ENCODE results near the gene TMEM232.

The TMEM232 gene

GRCh38 chr5:110463106-110463505 lies 263.4 kb downstream of the TMEM232 start:
- Histone ChIP-seq H2BK15ac (ENCODE audit: low read depth, poor library complexity, severe bottlenecking) (no peak overlapping the region), H2BK5ac (ENCODE audit: low read depth, low read length, poor library complexity, severe bottlenecking) (no peak overlapping the region), H4K8ac (ENCODE audit: low read length) (no peak overlapping the region), H3K36me3 (ENCODE audit: control insufficient read depth in 1 of 2, insufficient read depth in 2 of 2, low read depth in 1 of 2, low read length in 2 of 2) (no peaks in the 10 kb centered on the region), H3K4me3 (ENCODE audit: insufficient read depth in 1 of 2, low read depth in 1 of 2, low read length in 2 of 2) (no peak overlapping the region), H2BK12ac (ENCODE audit: low read length in 2 of 2) (no peak overlapping the region), H3K9ac (ENCODE audit: low read length) (no peak overlapping the region), H3K4ac (ENCODE audit: low read depth in 1 of 2, low read length in 2 of 2) (no peak overlapping the region), H3K18ac (ENCODE audit: low read depth in 1 of 2, low read length in 2 of 2) (no peak overlapping the region), H3K79me1 (replicated peaks; ENCODE audit: low read length, poor library complexity, severe bottlenecking) (no peaks in the 10 kb centered on the region), H2AFZ (ENCODE audit: low read depth, low read length) (no peak overlapping the region), H3K23ac (ENCODE audit: low read length in 2 of 2) (no peak overlapping the region), H3K9me3 (ENCODE audit: control insufficient read depth, low read length) (no peaks in the 10 kb centered on the region), H3K27me3 (ENCODE audit: control insufficient read depth in 1 of 2, insufficient read depth in 1 of 2, low read length in 2 of 2) (no peaks in the 10 kb centered on the region), H2AK5ac (ENCODE audit: low read length, severe bottlenecking) (no peak overlapping the region), H3K27ac (ENCODE audit: low read length, poor library complexity, severe bottlenecking) (no peak overlapping the region), H3K4me2 (ENCODE audit: low read length, poor library complexity, severe bottlenecking) (no peak overlapping the region), H3K4me1 (ENCODE audit: control insufficient read depth, insufficient read depth, low read depth, low read length) (no peaks in the 10 kb centered on the region), H4K91ac (ENCODE audit: low read length) (no peak overlapping the region), H3K14ac (ENCODE audit: low read length in 2 of 2) (no peak overlapping the region), H2BK120ac (ENCODE audit: low read depth, low read length) (no peak overlapping the region)
- no peak for DNase-seq
- WGBS = 100% methylated on average over 1 of the region's 2 CpGs

- Histone ChIP-seq H4K91ac (ENCODE audit: low read length) (no peak overlapping the region), H3K4ac (ENCODE audit: low read depth in 1 of 2, low read length in 2 of 2) (no peak overlapping the region), H3K79me1 (replicated peaks; ENCODE audit: low read length, poor library complexity, severe bottlenecking) (no peaks in the 10 kb centered on the region), H3K4me2 (ENCODE audit: low read length, poor library complexity, severe bottlenecking) (no peak overlapping the region), H4K8ac (ENCODE audit: low read length) (no peak overlapping the region), H3K27me3 (ENCODE audit: control insufficient read depth in 1 of 2, insufficient read depth in 1 of 2, low read length in 2 of 2) (no peaks in the 10 kb centered on the region), H3K36me3 (ENCODE audit: control insufficient read depth in 1 of 2, insufficient read depth in 2 of 2, low read depth in 1 of 2, low read length in 2 of 2) (no peaks in the 10 kb centered on the region), H2BK120ac (ENCODE audit: low read depth, low read length) (no peak overlapping the region), H2BK12ac (ENCODE audit: low read length in 2 of 2) (no peak overlapping the region), H2BK15ac (ENCODE audit: low read depth, poor library complexity, severe bottlenecking) (no peak overlapping the region), H3K9ac (ENCODE audit: low read length) (no peak overlapping the region), H3K27ac (ENCODE audit: low read length, poor library complexity, severe bottlenecking) (no peak overlapping the region), H2BK5ac (ENCODE audit: low read depth, low read length, poor library complexity, severe bottlenecking) (no peak overlapping the region), H3K4me3 (ENCODE audit: insufficient read depth in 1 of 2, low read depth in 1 of 2, low read length in 2 of 2) (no peak overlapping the region), H3K14ac (ENCODE audit: low read length in 2 of 2) (no peak overlapping the region), H3K23ac (ENCODE audit: low read length in 2 of 2) (no peak overlapping the region), H2AFZ (ENCODE audit: low read depth, low read length) (no peak overlapping the region), H2AK5ac (ENCODE audit: low read length, severe bottlenecking) (no peak overlapping the region), H3K18ac (ENCODE audit: low read depth in 1 of 2, low read length in 2 of 2) (no peak overlapping the region), H3K9me3 (ENCODE audit: control insufficient read depth, low read length) (no peaks in the 10 kb centered on the region), H3K4me1 (ENCODE audit: control insufficient read depth, insufficient read depth, low read depth, low read length) (no peaks in the 10 kb centered on the region)
- 97% methylated on average over 2 of the region's 4 CpGs for WGBS
- DNase-seq = no peak
Observed at GRCh38 chr5:110460837-110461236, 265.6 kb downstream of the TMEM232 start.

- Histone ChIP-seq H2BK5ac (ENCODE audit: low read depth, low read length, poor library complexity, severe bottlenecking) (no peak overlapping the region), H4K91ac (ENCODE audit: low read length) (no peak overlapping the region), H2BK120ac (ENCODE audit: low read depth, low read length) (no peak overlapping the region), H3K9ac (ENCODE audit: low read length) (no peak overlapping the region), H3K4me3 (ENCODE audit: insufficient read depth in 1 of 2, low read depth in 1 of 2, low read length in 2 of 2) (no peak overlapping the region), H3K4me1 (ENCODE audit: control insufficient read depth, insufficient read depth, low read depth, low read length) (no peaks in the 10 kb centered on the region), H3K36me3 (ENCODE audit: control insufficient read depth in 1 of 2, insufficient read depth in 2 of 2, low read depth in 1 of 2, low read length in 2 of 2) (no peaks in the 10 kb centered on the region), H3K14ac (ENCODE audit: low read length in 2 of 2) (no peak overlapping the region), H3K9me3 (ENCODE audit: control insufficient read depth, low read length) (no peaks in the 10 kb centered on the region), H2AFZ (ENCODE audit: low read depth, low read length) (no peak overlapping the region), H2BK15ac (ENCODE audit: low read depth, poor library complexity, severe bottlenecking) (no peak overlapping the region), H2BK12ac (ENCODE audit: low read length in 2 of 2) (no peak overlapping the region), H3K27ac (ENCODE audit: low read length, poor library complexity, severe bottlenecking) (no peak overlapping the region), H3K4me2 (ENCODE audit: low read length, poor library complexity, severe bottlenecking) (no peak overlapping the region), H4K8ac (ENCODE audit: low read length) (no peak overlapping the region), H2AK5ac (ENCODE audit: low read length, severe bottlenecking) (no peak overlapping the region), H3K4ac (ENCODE audit: low read depth in 1 of 2, low read length in 2 of 2) (no peak overlapping the region), H3K18ac (ENCODE audit: low read depth in 1 of 2, low read length in 2 of 2) (no peak overlapping the region), H3K27me3 (ENCODE audit: control insufficient read depth in 1 of 2, insufficient read depth in 1 of 2, low read length in 2 of 2) (no peaks in the 10 kb centered on the region), H3K79me1 (replicated peaks; ENCODE audit: low read length, poor library complexity, severe bottlenecking) (no peaks in the 10 kb centered on the region), H3K23ac (ENCODE audit: low read length in 2 of 2) (no peak overlapping the region)
- DNase-seq = no peak
- WGBS = 100% methylated on average over 1 of the region's 1 CpG
Observed at GRCh38 chr5:110458313-110458712, 268.2 kb downstream of the TMEM232 start.

- H3K27me3 ChIP-seq (ENCODE audit: control insufficient read depth in 1 of 2, insufficient read depth in 1 of 2, low read length in 2 of 2) = peaks cover 0 to 6% of the 10 kb centered on the region in 2 experiments
- peak overlapping the region; percentile 90 for H2BK15ac ChIP-seq (ENCODE audit: low read depth, poor library complexity, severe bottlenecking)
- H2BK12ac ChIP-seq (ENCODE audit: low read length in 2 of 2) = peak overlapping the region in 1 of 2 experiments; percentile 51
- no peak overlapping the region for H2AFZ ChIP-seq (ENCODE audit: low read depth, low read length)
- H3K14ac ChIP-seq (ENCODE audit: low read length in 2 of 2) = peak overlapping the region in 1 of 2 experiments; percentile 55
- no peaks in the 10 kb centered on the region for H3K79me1 ChIP-seq (replicated peaks; ENCODE audit: low read length, poor library complexity, severe bottlenecking)
- H3K18ac ChIP-seq (ENCODE audit: low read depth in 1 of 2, low read length in 2 of 2) = no peak overlapping the region
- no peak overlapping the region for H3K27ac ChIP-seq (ENCODE audit: low read length, poor library complexity, severe bottlenecking)
- no peak overlapping the region for H4K8ac ChIP-seq (ENCODE audit: low read length)
- no peak overlapping the region for H3K9ac ChIP-seq (ENCODE audit: low read length)
- no peak overlapping the region for H2AK5ac ChIP-seq (ENCODE audit: low read length, severe bottlenecking)
- H4K91ac ChIP-seq (ENCODE audit: low read length) = no peak overlapping the region
- DNase-seq = no peak
- H3K4ac ChIP-seq (ENCODE audit: low read depth in 1 of 2, low read length in 2 of 2) = no peak overlapping the region
- H3K23ac ChIP-seq (ENCODE audit: low read length in 2 of 2) = no peak overlapping the region
- no peaks in the 10 kb centered on the region for H3K36me3 ChIP-seq (ENCODE audit: control insufficient read depth in 1 of 2, insufficient read depth in 2 of 2, low read depth in 1 of 2, low read length in 2 of 2)
- no peak overlapping the region for H3K4me3 ChIP-seq (ENCODE audit: insufficient read depth in 1 of 2, low read depth in 1 of 2, low read length in 2 of 2)
- 82% methylated on average over 4 of the region's 4 CpGs for WGBS
- no peak overlapping the region for H2BK5ac ChIP-seq (ENCODE audit: low read depth, low read length, poor library complexity, severe bottlenecking)
- peaks cover 2% of the 10 kb centered on the region for H3K4me1 ChIP-seq (ENCODE audit: control insufficient read depth, insufficient read depth, low read depth, low read length)
- H3K4me2 ChIP-seq (ENCODE audit: low read length, poor library complexity, severe bottlenecking) = no peak overlapping the region
- no peaks in the 10 kb centered on the region for H3K9me3 ChIP-seq (ENCODE audit: control insufficient read depth, low read length)
- H2BK120ac ChIP-seq (ENCODE audit: low read depth, low read length) = no peak overlapping the region
Observed at GRCh38 chr5:110442856-110443255, 283.6 kb downstream of the TMEM232 start.
